ENCODE results near the gene SLC28A1.

DNA sequence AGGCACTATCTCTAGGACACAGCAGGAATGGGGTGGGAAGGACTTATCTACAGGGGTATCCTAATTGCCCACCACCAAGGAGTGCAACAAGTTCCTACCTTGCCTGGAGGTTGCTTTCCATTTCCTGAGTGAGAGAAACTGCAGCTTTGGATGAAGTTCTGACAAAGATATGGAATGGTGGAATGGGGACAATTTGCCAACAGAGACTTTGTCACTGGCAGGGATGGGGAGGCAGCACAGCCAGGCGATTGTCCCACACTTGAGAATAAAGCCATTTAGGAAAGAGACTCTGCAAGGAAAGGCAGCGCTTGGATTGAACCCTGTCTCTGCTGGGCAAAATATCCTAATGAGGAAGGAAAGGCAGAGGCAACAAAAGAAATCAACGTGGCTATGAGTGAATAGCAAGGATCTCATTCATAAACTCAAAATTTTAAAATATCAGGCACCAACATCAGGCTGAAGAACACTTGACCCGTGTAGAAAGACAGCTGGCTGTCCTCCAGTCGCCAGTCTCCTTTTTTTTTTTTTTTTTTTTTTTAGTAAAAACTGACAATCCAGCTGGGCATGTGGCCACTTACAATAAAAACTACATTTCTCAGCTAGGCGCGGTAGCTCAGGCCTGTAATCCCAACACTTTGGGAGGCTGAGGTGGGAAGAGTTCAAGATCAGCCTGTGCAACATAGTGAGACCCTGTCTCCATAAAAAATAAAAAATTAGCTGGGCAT, 65.5 kb downstream of the SLC28A1 start:
- TF ChIP-seq, protein P1, sequence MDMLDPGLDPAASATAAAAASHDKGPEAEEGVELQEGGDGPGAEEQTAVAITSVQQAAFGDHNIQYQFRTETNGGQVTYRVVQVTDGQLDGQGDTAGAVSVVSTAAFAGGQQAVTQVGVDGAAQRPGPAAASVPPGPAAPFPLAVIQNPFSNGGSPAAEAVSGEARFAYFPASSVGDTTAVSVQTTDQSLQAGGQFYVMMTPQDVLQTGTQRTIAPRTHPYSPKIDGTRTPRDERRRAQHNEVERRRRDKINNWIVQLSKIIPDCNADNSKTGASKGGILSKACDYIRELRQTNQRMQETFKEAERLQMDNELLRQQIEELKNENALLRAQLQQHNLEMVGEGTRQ (IDR thresholded peaks at IDR 0.05; ENCODE audit: borderline replicate concordance, low read depth, low read length), result no peak
- TF ChIP-seq EP300 (IDR thresholded peaks at IDR 0.05; ENCODE audit: borderline replicate concordance in 1 of 2, low read depth in 1 of 2, low read length in 1 of 2), result no peak
- TF ChIP-seq, protein P2, sequence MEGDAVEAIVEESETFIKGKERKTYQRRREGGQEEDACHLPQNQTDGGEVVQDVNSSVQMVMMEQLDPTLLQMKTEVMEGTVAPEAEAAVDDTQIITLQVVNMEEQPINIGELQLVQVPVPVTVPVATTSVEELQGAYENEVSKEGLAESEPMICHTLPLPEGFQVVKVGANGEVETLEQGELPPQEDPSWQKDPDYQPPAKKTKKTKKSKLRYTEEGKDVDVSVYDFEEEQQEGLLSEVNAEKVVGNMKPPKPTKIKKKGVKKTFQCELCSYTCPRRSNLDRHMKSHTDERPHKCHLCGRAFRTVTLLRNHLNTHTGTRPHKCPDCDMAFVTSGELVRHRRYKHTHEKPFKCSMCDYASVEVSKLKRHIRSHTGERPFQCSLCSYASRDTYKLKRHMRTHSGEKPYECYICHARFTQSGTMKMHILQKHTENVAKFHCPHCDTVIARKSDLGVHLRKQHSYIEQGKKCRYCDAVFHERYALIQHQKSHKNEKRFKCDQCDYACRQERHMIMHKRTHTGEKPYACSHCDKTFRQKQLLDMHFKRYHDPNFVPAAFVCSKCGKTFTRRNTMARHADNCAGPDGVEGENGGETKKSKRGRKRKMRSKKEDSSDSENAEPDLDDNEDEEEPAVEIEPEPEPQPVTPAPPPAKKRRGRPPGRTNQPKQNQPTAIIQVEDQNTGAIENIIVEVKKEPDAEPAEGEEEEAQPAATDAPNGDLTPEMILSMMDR (IDR thresholded peaks at IDR 0.05), result no peak
- no peak for TF ChIP-seq MEF2A (IDR thresholded peaks at IDR 0.05; ENCODE audit: borderline replicate concordance, low read depth)
- TF ChIP-seq POLR2AphosphoS5 (IDR thresholded peaks at IDR 0.05; ENCODE audit: low read depth, low read length), result no peak
- TF ChIP-seq, protein P3, sequence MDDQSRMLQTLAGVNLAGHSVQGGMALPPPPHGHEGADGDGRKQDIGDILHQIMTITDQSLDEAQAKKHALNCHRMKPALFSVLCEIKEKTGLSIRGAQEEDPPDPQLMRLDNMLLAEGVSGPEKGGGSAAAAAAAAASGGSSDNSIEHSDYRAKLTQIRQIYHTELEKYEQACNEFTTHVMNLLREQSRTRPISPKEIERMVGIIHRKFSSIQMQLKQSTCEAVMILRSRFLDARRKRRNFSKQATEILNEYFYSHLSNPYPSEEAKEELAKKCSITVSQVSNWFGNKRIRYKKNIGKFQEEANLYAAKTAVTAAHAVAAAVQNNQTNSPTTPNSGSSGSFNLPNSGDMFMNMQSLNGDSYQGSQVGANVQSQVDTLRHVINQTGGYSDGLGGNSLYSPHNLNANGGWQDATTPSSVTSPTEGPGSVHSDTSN (IDR thresholded peaks at IDR 0.05), result no peak
- TF ChIP-seq JUND (IDR thresholded peaks at IDR 0.05), result no peak
- TF ChIP-seq GABPA (IDR thresholded peaks at IDR 0.05; ENCODE audit: low read depth), result no peak
- no peak for TF ChIP-seq TAF1 (IDR thresholded peaks at IDR 0.05; ENCODE audit: borderline replicate concordance, low read depth, low read length)

All from SK-N-SH (cell line).